Hepatic stellate cell (primary cell): Measurements from ENCODE around the gene FNIP2.
A peak's percentile ranks its signal among the peaks of the same experiment; 100 is the strongest.
"Not testable (repeated sequence)": the region's sequence is repeated elsewhere in the genome, so short reads cannot be mapped to it uniquely, and the experiment has no call there.

Source experiments
- DNase-seq: peaks from one replicate; pipeline ENCODE4 v3.0.0; 2011; ENCODE audit warnings: low spot score

Gene FNIP2

DNA sequence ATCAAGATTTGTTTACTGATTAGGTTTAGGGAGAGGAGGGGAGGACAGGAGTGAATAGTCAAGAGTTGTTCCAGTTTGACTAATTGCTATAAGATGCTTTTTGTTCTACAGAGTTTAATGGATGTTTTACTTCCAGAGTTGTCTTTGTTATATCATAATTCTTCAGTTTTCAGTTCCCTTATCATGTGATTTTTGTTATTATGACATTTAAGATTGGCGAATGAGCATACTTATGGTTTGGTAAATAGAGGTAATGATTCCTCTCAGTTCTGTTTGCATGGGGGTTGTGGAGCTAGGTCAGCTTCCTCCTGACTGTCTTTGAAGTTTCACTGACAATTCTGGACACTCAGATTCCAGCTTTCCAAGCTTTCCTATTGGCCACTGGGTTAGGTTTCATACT lies 24.6 kb downstream of the FNIP2 start:
- not testable (repeated sequence) for DNase-seq

DNA sequence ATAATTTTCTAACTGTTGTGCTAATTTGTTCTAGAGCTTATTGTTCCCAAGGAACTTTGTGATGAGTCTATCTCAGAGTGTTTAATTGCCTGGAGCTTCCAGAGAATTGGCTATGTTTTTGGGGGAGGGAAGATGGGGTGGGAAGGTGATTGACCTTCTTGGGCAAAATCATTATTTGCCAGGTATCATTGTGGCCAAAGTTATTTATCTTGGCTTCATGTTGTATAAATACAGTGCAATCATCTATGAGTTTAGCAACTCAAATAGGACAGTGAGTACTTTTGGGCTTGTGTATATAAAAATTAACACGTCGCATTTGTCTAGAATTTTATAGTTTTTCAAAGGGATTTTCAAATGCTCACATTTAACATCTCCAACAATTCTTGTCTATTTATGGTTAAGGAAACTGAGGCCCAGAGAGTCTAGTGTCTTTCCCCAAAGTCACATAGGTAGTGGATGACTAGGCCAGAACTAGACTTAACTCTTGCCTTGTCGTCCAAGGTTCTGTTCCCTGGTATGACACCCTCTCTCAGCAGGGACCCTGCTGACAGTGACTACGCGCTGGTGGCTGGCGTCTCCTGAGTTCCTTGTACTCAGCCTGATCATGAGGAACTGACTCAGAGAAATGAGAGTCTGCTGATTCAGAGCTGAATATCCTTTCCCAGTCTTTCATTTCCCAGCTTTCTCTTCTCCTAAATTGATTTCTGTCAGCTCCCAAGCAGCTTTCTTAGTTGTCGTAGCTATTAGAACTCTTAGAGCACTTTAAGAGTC lies 27.7 kb downstream of the FNIP2 start:
- no peak for DNase-seq

DNA sequence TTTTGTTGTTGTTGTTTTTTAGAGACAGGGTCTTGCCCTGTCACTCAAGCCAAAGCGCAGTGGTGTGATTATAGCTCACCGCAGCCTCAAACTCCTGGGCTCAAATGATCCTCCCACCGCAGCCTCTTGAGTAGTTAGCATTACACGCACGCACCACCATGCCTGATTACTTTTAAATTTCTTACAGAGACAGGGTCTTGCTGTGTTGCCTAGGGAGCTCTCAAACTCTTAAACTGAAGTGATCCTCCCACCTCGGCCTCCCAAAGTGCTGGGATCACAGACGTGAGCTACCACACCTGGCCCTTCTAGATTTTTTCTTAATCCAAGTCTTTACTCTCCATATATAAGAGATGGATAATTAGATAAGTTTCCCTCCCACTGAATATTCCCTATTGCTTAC lies 29.2 kb downstream of the FNIP2 start:
- no peak for DNase-seq

GRCh38 chr4:158799013-158799770 lies 30.4 kb downstream of the FNIP2 start:
- no peak for DNase-seq

- DNase-seq: no peak
Observed at GRCh38 chr4:158799856-158800255, 31.0 kb downstream of the FNIP2 start.

DNA sequence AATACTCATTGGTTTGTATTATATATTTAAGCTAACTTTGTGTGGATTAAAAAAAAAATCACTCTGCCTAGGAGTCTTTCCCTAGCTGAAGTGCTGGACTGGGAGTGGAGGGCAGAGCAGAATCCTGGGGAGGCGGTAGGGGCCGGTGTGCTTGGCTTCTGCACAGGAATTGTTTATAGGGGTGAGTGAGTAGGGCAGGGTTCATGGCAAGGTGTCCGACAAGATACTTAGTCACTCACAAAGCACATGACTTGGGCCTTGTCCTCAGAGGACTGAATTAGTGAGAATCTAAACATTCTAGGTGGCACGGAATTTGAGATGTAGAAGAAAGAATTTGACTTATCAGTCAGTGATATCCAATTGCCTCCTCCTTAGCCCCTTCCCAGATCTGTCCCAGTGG lies 32.2 kb downstream of the FNIP2 start:
- DNase-seq: no peak

DNA sequence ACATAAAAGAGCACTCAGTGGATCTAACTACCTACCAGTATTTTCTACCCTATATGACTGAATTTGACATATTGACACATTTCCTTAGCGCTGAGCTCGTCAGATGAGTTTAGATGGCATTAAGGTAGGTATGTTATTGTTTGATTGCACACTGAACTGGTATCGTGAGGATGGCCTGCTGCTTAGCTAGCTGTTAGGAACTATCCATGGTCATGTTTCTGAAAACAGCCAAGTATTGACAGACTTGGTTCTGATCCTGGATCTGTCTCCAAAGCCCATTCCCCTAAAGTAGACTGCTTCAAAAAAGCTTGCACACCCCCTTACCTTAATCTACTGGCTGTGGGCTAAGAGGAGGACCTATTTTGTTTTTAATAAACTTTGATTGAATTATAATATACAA lies 32.9 kb downstream of the FNIP2 start:
- DNase-seq: no peak

GRCh38 chr4:158802914-158803313 lies 34.1 kb downstream of the FNIP2 start:
- no peak for DNase-seq

DNA sequence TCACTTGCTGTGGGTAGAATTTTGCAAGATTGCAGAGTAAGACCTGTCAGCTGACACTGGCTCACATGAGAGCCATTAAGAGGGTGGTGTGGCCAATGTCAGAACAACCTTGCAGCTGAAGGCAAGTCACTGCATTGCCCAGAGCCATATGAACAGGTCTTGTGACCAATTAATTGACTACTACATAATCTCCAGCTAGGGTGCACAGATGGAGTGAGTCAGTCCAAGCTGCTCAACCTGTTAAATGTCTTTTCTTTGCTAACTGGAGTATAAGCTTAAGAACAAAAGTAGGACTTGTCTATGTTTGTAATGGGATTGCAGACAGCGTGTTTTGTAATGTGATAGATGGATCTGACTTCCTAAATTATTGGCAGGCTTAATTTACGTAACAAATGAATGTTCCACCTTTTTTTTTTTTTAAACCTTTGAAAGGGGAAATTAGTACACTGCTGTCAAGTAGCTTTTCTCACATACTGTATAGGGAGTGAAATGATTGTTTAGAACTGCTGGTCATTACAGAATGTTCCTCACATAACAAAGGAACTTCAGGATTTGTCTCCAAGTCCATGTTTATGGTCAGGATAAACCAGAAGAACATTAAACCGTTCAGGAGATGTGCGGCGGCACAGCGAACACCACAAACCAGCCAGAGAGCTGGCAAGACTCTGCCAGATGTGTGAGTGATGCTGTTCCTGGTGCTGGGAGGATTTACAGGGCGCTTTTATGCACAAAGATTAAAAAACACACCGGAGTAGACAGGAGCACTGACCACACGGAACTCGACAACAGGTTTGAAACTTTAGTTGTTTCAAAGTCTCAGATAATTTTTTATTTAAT lies 37.0 kb downstream of the FNIP2 start:
- DNase-seq: no peak

- no peak for DNase-seq
Observed at GRCh38 chr4:158807691-158808090, 38.9 kb downstream of the FNIP2 start.

DNA sequence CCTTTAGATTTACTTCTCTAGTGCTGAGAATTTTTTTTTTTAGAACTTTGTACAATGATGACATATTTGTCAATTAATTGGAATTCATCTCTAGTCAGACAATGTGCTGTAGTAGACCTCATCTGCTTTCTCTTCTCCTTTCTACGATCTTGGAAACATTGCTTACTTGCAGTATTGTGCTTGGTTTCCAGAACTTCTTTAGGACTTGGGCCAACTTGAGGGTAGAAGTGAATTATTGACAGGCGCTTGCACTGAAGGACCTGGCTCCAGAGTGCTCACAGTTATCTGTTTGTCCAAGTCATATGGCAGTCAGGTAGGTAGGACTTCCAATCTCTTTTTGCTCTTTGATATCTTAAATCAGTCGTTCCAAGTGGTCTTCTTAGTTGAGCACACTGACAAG lies 39.6 kb downstream of the FNIP2 start:
- no peak for DNase-seq

DNA sequence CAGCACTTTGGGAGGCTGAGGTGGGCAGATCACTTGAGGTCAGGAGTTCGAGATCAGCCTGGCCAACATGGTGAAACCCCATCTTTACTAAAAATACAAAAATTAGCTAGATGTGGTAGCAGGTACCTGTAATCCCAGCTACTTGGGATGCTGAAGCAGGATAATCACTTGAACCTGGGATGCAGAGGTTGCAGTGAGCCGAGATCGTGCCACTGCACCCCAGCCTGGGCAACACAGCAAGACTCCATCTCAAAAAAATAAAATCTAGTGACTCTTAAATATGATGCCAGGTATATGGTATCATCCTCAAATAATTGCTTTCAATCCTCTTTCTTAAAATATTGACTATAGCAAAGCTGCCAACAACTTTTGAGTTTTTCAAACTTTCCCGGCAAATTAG lies 40.4 kb downstream of the FNIP2 start:
- DNase-seq: not testable (repeated sequence)

DNA sequence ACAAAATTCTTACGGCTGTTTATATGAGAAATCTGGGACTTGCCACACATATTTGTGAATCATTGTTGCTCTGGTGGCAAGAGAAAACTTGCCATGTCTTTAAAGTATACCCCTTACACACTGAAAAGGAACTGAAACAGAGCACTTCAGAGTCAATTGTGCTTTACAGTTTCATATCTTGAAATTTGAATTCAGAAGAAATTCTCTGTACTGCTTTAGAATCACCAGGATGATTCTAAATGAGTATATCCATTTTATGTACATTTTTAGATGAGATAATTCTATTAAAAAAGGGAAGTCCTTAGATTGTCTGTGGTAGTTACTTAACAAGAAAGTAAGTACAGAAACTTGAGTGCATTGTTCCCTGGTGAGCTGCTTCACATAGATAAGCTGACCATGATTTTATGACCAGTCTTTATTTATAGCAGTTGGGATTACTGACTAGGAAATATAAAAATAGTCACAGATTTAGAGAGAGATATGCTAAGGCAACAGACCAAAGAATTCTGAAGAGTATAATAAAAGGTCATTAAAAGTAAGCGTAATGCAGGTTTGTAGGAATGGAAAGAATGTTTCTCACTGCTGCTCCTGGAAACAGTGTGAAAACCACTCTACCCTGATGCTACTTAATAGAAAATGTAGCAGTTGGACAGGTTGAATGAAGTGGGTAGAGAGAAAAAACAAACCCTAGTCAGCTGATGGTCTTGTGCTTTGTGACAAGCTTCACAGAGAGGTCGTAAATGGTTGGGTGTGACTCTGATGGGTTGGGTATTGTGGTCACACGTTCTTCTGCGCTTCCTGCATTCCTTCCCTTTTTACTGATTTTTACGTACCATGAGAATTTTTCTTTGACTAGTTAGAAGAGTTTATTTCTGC lies 41.0 kb downstream of the FNIP2 start:
- DNase-seq: peak; percentile 44

DNA sequence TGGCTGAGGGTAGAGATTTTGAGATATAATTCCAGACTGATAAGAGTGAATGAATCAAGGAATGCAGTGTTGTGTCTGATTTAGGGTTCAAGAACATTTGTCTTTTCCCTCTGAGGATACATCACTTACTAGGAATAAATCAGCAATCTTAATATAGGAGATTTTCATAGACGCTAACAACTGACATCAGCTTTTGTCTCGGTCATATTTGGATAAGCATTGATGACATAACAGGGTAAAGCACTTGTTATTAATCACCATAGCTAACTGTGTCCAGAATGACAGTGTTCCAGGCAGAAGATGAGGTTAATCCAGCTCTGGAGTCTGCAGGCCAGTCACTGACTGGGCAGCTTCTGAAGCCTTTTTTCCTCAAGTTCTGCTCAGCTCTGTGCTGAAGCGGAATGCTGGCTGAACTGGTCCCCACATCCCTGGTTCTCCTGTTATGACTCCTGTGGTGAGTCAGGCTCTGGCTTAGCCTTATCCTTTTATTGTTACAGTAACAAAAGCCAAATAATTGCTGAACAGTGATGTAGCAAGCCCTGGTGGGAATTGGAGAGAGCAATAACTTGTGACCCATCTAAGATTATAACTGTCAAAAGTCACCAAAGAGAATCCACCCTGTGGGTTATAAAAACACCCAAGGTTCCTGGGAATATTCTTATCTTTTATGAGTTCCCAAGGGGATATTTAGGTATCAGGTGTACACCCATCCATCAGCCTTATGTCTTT lies 41.8 kb downstream of the FNIP2 start:
- DNase-seq: peak; percentile 67

DNA sequence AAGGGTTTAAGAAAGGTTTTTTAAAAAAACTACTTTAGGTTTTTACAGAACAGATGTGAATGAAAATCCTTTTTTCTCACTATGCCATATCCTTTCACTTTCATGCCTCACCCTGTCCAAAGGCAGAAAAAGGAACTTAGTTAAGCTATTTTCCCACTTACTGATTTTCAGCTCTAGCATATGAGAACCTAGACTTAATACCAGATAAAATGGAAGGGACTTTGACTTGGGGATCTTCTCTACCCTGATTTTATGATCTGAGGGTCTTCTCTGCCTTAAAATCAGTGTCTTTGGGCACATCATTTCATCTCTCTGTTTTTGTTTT lies 42.4 kb downstream of the FNIP2 start:
- DNase-seq: no peak

DNA sequence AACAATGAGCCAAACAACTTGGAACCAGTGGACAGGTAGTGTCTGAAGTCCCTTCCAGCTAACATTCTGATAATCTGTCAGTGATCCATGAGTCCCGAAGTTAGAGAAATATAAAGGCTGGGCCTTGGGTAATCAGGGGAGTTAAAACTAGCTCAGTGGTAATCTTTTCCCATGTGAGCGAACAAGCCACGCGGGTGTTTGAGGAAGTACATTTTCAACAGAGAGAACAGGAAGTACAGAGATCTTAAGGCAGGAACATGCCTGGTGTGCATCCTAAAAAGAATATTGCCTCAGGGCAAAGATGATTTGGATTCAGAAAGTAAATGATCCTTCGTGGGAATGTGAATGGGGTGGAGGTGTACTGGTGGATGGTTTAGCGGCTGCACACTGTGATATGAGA lies 42.9 kb downstream of the FNIP2 start:
- no peak for DNase-seq

GRCh38 chr4:158812133-158812532 lies 43.3 kb downstream of the FNIP2 start:
- DNase-seq: no peak

- DNase-seq: no peak
Observed at GRCh38 chr4:158812543-158812942, 43.7 kb downstream of the FNIP2 start.

DNA sequence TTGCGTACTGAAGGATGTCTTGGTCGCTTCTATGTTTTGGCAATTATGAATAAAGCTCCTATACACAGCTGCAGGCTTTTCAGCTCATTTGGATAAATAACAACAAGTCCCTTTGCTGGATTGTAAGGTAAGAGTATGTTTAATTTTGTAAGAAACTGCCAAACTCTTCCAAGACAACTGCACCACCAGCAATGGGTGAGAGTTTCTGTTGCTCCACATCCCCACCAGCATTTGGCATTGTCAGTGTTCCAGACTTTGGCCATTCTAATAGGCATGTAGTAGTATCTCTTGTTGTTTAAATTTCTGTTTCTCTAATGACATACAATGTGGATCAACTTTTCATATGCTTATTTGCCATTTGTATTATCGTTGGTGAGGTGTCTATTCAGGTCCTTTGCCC lies 44.3 kb downstream of the FNIP2 start:
- DNase-seq: no peak

DNA sequence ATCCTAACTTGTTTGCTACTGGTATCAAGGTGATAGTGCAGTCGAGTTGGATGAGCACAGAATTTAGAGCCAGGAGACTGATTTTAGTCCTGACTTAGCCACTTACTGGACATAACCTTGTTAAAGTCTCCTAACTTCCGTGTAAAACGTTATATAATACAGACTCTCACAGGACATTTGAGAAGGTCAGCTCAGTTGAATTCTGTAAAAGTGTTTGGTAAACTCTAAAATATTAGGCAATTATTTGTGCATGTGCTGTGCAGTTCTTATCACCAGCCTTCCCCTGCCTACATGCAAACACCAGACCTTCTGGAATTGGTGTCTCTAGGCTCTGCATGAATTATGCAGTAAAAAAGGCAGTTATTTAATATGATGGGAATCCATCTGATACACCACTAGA lies 45.4 kb downstream of the FNIP2 start:
- no peak for DNase-seq

- no peak for DNase-seq
Observed at GRCh38 chr4:158814636-158815330, 46.0 kb downstream of the FNIP2 start.
